ENCODE measurements around the gene OR13C8.
"Not testable (repeated sequence)": the region's sequence is repeated elsewhere in the genome, so short reads cannot be mapped to it uniquely, and the experiment has no call there.

GRCh38 chr9:104598749-104599148 lies 29.8 kb downstream of the OR13C8 start:
- TF ChIP-seq ZNF274 (IDR thresholded peaks at IDR 0.05; ENCODE audit: low read depth, low read length); YY1 (IDR thresholded peaks at IDR 0.05; ENCODE audit: insufficient read depth, insufficient read length); SUZ12 (IDR thresholded peaks at IDR 0.05; ENCODE audit: extremely low read depth, insufficient read depth, insufficient read length): not testable (repeated sequence)
